Mammary epithelial cell (primary cell): Measurements from ENCODE around the gene TMEM170A.
"Not testable (repeated sequence)": the region's sequence is repeated elsewhere in the genome, so short reads cannot be mapped to it uniquely, and the experiment has no call there.

Experiments
- CTCF ChIP-seq, 2 donors: IDR thresholded peaks in 1 of 2; conservative IDR thresholded peaks in 1 of 2; 2 replicates each; pipeline ENCODE4 v1.5.1; 2011 to 2012; ENCODE audit warnings: inconsistent platforms in 2 of 2, low read length in 2 of 2, mild to moderate bottlenecking in 2 of 2, control low read depth in 1 of 2, low read depth in 1 of 2; ENCODE audit not compliant: insufficient read depth in 1 of 2; ENCODE audit errors: extremely low read depth in 1 of 2
- EZH2 ChIP-seq: IDR thresholded peaks from 2 replicates; pipeline ENCODE4 v1.6.1; 2012; ENCODE audit warnings: low read length, inconsistent platforms, borderline replicate concordance

- TF ChIP-seq CTCF (conservative IDR thresholded peaks at IDR 0.05 in 1 of 2, IDR thresholded peaks at IDR 0.05 in 1 of 2; ENCODE audit: extremely low read depth in 1 of 2, insufficient read depth in 1 of 2, low read depth in 1 of 2, low read length in 2 of 2); EZH2: not testable (repeated sequence)
Measured at GRCh38 chr16:75456486-75456885, 8.0 kb downstream of the TMEM170A start.
